ENCODE results near the gene VPS33A. TPM values are rescaled to one million over a fixed set of nuclear protein-coding genes. Genes with fewer than 3 reads are reported as not detected.

VPS33A gene
- total and polyA plus RNA-seq, 8 donors: 4.2 to 12.0 (median 6.6) TPM

DNA sequence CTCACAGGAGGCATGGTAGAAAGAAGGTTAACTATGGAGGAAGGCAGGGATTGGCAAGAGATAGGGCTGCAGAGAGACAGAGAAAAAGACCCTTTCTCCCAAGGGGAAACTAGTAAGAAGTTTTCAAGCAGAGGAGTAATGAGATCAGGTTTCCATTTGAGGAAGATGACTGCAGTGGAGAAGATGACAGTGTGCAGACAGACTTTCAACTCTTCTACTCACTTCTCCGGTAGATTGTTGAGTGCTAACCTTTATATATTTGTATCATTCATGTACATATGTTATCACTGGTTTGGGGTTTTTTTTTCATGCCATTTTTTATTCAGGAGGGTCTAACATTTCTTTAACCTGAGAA, 68.7 kb downstream of the VPS33A start:
- Histone ChIP-seq H3K9me3 (no peaks in the 10 kb centered on the region), H3K27me3 (no peaks in the 10 kb centered on the region), H3K27ac (no peak overlapping the region), H3K36me3 (no peaks in the 10 kb centered on the region), H3K4me1 (peaks cover 0 to under 1% (median 0%) of the 10 kb centered on the region in 3 donors), H3K4me3 (no peak overlapping the region)
- TF ChIP-seq, protein P1, sequence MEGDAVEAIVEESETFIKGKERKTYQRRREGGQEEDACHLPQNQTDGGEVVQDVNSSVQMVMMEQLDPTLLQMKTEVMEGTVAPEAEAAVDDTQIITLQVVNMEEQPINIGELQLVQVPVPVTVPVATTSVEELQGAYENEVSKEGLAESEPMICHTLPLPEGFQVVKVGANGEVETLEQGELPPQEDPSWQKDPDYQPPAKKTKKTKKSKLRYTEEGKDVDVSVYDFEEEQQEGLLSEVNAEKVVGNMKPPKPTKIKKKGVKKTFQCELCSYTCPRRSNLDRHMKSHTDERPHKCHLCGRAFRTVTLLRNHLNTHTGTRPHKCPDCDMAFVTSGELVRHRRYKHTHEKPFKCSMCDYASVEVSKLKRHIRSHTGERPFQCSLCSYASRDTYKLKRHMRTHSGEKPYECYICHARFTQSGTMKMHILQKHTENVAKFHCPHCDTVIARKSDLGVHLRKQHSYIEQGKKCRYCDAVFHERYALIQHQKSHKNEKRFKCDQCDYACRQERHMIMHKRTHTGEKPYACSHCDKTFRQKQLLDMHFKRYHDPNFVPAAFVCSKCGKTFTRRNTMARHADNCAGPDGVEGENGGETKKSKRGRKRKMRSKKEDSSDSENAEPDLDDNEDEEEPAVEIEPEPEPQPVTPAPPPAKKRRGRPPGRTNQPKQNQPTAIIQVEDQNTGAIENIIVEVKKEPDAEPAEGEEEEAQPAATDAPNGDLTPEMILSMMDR (IDR thresholded peaks at IDR 0.05): no peak
- DNase-seq: no peak
- intact Hi-C loops (cut with DNase I): loop anchor here in 1 of 3 donors (10.0 kb wide), 1 partner anchor 283 kb away; the partner anchor contains the start of gene CFAP251
- no peak for ATAC-seq
- FAIRE-seq: no peak
- 74 to 83% methylated on average over 1 of the region's 1 CpG for WGBS, 2 donors

DNA sequence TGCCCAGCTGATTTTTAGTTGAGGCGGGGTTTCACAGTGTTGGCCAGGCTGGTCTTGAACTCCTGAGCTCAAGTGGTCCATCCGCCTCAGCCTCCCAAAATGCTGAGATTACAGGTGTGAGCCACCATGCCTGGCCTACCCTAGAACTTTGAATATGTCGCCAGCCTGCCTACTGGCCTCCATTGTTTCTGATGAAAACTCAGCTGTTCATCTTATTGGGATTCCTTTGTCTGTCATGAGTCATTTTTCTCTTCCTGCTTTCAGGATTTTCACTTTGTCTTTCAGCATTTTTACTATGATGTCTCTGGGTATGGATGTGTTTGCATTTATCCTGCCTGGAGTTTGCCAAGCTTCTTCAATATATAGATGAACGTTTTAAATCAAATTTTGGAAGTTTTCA, 70.9 kb downstream of the VPS33A start:
- no peaks in the 10 kb centered on the region for H3K4me1 ChIP-seq
- no peak for ATAC-seq
- FAIRE-seq: no peak
- intact Hi-C loops (cut with DNase I): loop anchor here in 1 of 3 donors (10.0 kb wide), 1 partner anchor 281 kb away; the partner anchor contains the start of gene CFAP251
- no peaks in the 10 kb centered on the region for H3K27me3 ChIP-seq
- DNase-seq: no peak
- H3K4me3 ChIP-seq: no peak overlapping the region
- 80 to 89% methylated on average over 4 of the region's 4 CpGs for WGBS, 2 donors
- H3K36me3 ChIP-seq: no peaks in the 10 kb centered on the region
- no peak overlapping the region for H3K27ac ChIP-seq
- TF ChIP-seq, protein P1 (IDR thresholded peaks at IDR 0.05): no peak
- H3K9me3 ChIP-seq: no peaks in the 10 kb centered on the region

DNA sequence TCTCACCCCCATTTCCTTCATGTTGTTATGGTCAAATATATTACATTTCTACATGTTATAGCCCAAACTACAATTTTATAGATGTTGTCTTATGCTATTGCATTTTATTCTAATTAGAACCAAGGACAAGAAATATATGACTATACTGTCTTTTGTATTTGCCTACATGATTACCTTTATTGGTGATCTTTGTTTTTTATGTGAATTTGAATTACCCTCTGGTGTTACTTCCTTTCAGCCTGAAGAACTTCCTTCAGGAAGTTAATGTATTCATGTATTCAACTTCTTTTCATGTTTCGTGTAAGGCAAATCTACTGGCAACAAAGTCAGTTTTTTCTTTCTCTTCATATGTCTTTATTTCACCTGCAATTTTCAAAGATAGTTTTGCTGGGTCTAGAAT, 71.5 kb downstream of the VPS33A start:
- Histone ChIP-seq H3K9me3 (no peaks in the 10 kb centered on the region), H3K4me1 (no peaks in the 10 kb centered on the region), H3K4me3 (no peak overlapping the region), H3K27ac (no peak overlapping the region), H3K36me3 (no peaks in the 10 kb centered on the region), H3K27me3 (no peaks in the 10 kb centered on the region)
- ATAC-seq (no peak), FAIRE-seq (no peak), DNase-seq (no peak)
- WGBS, 2 donors: 72 to 93% methylated on average over 1 of the region's 1 CpG
- intact Hi-C loops (cut with DNase I): loop anchor here in 1 of 3 donors (10.0 kb wide), 1 partner anchor 280 kb away; the partner anchor contains the start of gene CFAP251
- TF ChIP-seq, protein P1 (IDR thresholded peaks at IDR 0.05): no peak

- no peaks in the 10 kb centered on the region for H3K4me1 ChIP-seq
- H3K4me3 ChIP-seq: no peak overlapping the region
- WGBS, 2 donors: 76 to 84% methylated on average over 11 of the region's 11 CpGs
- H3K9me3 ChIP-seq: no peaks in the 10 kb centered on the region
- ATAC-seq (no peak), DNase-seq (no peak), FAIRE-seq (no peak)
- TF ChIP-seq, protein P1 (IDR thresholded peaks at IDR 0.05): no peak
- H3K27me3 ChIP-seq: no peaks in the 10 kb centered on the region
- intact Hi-C loops (cut with DNase I): loop anchor here in 1 of 3 donors (10.0 kb wide), 1 partner anchor 278 kb away; the partner anchor contains the start of gene CFAP251
- no peaks in the 10 kb centered on the region for H3K36me3 ChIP-seq
- H3K27ac ChIP-seq: no peak overlapping the region
Measured at GRCh38 chr12:122192441-122192840, 73.9 kb downstream of the VPS33A start.

DNA sequence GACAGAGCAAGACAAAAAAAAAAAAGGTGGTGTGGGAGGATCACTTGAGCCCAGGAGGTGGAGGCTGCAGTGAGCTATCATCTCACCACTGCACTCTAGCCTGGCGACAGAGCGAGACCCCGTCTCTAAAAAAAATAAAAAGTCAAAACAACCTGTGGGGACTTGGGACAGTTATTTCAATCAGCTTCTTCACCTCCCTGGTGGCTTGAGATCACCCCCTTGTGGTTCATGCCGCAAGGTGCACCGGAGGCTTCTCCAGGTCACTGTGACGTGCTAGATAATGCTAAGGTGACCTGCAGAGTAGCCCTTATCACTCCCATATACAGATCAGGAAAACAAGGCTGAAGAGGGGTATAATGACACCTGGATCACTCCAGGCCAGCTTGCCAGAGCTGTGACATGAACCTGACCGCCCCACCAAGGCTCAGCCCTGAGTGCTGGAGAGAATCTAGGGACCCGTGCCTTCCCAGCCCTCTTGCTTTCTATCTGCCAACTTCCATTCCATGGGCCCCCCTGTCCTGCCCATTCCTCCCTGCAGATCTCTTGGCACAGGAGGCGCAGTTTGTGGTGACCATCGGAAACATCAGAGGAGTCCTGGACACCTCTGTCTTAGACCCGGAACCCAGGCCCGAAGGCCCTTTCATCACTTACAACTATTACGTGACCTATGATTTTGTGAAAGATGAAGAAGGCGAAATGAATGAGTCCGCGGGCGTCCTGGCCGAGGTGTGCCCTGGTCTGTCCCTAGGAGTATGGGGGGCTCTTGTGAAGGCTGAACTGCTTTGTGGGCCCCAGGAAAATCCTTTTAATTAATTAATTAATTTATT, 75.2 kb downstream of the VPS33A start:
- Histone ChIP-seq H3K4me3 (no peak overlapping the region), H3K27me3 (no peaks in the 10 kb centered on the region), H3K9me3 (no peaks in the 10 kb centered on the region), H3K4me1 (no peaks in the 10 kb centered on the region), H3K36me3 (no peaks in the 10 kb centered on the region), H3K27ac (no peak overlapping the region)
- intact Hi-C loops (cut with DNase I): loop anchor here in 1 of 3 donors (10.0 kb wide), 1 partner anchor 276 kb away; the partner anchor contains the start of gene CFAP251
- DNase-seq: peak; percentile 64 to 85 (median 75)
- 50 to 57% methylated on average over 18 of the region's 18 CpGs for WGBS, 2 donors
- peak; percentile 82 to 100 (median 96) for ATAC-seq
- TF ChIP-seq, protein P1 (IDR thresholded peaks at IDR 0.05): peak; percentile 53 to 73 (median 71)
- no peak for FAIRE-seq
